ENCODE measurements around the gene ZNF318.

The ZNF318 gene

DNA sequence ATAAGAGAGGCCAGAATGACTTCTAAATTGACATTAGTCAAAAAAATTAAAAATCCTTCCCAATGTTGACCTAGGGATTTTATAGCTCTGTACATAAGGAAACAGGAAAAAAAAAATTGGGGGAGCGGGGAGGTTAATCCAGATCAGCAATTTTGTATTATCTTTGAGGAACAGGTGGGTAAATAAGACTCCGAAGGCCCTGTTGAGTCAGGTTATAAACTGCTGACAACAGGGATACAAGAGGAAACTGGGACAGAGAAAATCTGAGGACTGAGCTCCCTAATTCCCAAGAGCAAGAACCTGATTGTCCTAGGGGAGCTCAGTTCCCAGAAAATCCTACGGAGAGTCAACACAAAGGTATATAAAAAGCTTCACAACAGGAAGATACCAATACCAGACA lies 34.0 kb downstream of the ZNF318 start:
- no peak for DNase-seq
- no peak overlapping the region for H3K27ac ChIP-seq
- no peaks in the 10 kb centered on the region for H3K27me3 ChIP-seq (ENCODE audit: insufficient read depth, low read depth, severe bottlenecking)
- TF ChIP-seq, protein P1, sequence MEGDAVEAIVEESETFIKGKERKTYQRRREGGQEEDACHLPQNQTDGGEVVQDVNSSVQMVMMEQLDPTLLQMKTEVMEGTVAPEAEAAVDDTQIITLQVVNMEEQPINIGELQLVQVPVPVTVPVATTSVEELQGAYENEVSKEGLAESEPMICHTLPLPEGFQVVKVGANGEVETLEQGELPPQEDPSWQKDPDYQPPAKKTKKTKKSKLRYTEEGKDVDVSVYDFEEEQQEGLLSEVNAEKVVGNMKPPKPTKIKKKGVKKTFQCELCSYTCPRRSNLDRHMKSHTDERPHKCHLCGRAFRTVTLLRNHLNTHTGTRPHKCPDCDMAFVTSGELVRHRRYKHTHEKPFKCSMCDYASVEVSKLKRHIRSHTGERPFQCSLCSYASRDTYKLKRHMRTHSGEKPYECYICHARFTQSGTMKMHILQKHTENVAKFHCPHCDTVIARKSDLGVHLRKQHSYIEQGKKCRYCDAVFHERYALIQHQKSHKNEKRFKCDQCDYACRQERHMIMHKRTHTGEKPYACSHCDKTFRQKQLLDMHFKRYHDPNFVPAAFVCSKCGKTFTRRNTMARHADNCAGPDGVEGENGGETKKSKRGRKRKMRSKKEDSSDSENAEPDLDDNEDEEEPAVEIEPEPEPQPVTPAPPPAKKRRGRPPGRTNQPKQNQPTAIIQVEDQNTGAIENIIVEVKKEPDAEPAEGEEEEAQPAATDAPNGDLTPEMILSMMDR (IDR thresholded peaks at IDR 0.05; ENCODE audit: low read depth, low read length) = no peak
- H3K36me3 ChIP-seq = peaks cover 41% of the 10 kb centered on the region
- H3K4me3 ChIP-seq (ENCODE audit: low read depth, low read length) = no peak overlapping the region
- no peaks in the 10 kb centered on the region for H3K9me3 ChIP-seq (ENCODE audit: severe bottlenecking)

DNA sequence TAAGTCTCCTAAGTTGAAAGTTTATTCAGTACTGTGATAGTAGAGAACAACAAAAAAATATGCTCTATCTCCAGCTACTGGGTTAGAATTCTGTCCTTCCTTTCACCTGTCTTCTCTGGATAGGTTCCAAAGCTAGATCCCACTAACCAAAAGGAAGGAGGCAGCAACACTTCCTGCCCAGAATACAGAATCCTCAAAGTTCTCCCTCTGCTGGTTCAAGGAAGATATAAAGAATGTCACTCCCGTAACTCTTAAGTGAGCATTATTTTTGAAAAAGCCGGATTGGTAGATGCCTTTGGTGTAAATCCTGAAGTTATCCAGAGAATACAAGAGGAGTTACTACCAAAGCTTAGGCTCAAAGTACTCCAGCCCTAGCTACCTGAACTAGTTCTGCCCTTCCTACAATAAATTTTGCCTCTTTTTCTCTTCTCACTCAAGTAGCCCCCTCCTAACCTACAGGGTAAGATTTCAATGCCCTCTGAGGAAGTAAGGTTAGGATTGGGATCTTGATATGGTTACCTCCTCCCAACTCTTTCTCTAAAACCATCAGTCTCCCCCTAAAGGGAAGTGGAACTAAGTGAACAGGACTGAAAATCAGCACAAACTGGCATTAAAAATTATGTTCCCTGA lies 34.9 kb downstream of the ZNF318 start:
- no peaks in the 10 kb centered on the region for H3K9me3 ChIP-seq (ENCODE audit: severe bottlenecking)
- H3K27me3 ChIP-seq (ENCODE audit: insufficient read depth, low read depth, severe bottlenecking) = no peaks in the 10 kb centered on the region
- peak; percentile 25 for DNase-seq
- TF ChIP-seq, protein P1 (IDR thresholded peaks at IDR 0.05; ENCODE audit: low read depth, low read length) = peak; percentile 70
- no peak overlapping the region for H3K27ac ChIP-seq
- H3K36me3 ChIP-seq = peaks cover 32% of the 10 kb centered on the region
- H3K4me3 ChIP-seq (ENCODE audit: low read depth, low read length) = no peak overlapping the region

DNA sequence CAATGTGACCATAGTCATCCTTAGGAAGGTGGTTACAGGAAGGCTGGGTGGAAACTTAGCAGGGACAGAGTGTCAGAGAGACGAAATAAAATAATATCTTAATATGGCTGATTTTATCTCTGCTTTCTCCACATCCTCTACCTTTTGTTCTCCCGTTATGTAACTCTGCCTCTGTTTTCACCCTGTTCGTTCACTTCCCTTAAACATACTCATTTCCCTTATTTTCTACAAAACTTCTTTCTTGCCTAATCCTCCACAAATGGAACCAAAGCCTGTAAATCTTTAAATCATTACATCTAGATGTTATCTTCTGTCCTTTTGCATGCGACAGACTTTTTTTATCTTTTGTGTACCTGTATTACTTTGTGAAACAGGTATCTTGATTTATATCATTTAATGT lies 37.6 kb downstream of the ZNF318 start:
- H3K27me3 ChIP-seq (ENCODE audit: insufficient read depth, low read depth, severe bottlenecking) = no peaks in the 10 kb centered on the region
- H3K27ac ChIP-seq = no peak overlapping the region
- TF ChIP-seq, protein P1 (IDR thresholded peaks at IDR 0.05; ENCODE audit: low read depth, low read length) = no peak
- no peaks in the 10 kb centered on the region for H3K9me3 ChIP-seq (ENCODE audit: severe bottlenecking)
- no peak overlapping the region for H3K4me3 ChIP-seq (ENCODE audit: low read depth, low read length)
- peaks cover 7% of the 10 kb centered on the region for H3K36me3 ChIP-seq
- DNase-seq = no peak

DNA sequence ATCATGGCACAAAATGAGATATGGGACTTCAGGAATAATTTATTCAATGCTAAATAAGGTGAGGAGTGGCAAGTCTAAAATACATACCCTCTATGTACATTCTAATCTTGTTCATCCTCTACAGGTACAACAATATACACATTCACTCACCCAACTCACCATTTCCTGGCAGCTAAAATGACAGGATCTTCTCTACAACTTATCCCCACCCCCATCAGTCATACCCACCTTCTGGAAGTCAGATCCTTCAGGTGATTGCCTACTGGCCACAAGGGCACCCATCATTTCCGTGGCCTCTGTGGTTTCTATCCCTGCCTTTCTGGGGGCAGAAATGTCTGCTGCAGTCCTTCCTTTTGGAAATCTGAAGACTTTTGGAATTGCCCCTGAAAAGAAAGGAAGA lies 38.0 kb downstream of the ZNF318 start:
- H3K27me3 ChIP-seq (ENCODE audit: insufficient read depth, low read depth, severe bottlenecking) = no peaks in the 10 kb centered on the region
- H3K27ac ChIP-seq = no peak overlapping the region
- DNase-seq = no peak
- no peaks in the 10 kb centered on the region for H3K9me3 ChIP-seq (ENCODE audit: severe bottlenecking)
- TF ChIP-seq, protein P1 (IDR thresholded peaks at IDR 0.05; ENCODE audit: low read depth, low read length) = no peak
- H3K4me3 ChIP-seq (ENCODE audit: low read depth, low read length) = no peak overlapping the region
- peaks cover 5% of the 10 kb centered on the region for H3K36me3 ChIP-seq

DNA sequence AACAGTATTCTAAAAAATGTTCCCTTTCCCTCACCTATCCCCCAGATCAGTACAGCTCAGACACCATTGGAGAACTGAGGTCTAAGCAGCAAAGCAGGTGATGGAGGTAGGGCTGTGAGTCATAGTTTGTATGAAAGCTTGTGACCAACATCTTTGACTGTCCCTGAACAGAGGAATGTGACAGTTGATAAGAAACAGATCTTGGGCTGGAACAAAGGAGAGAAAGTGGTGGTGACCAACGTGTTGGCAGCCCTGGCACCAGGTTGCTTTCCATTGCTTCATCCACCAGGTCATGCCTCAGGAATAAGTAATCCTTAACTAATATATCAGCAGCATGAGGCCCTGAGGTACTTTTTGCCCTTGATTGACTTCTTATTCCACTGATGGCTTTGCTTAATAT lies 40.9 kb downstream of the ZNF318 start:
- Histone ChIP-seq H3K4me3 (ENCODE audit: low read depth, low read length) (no peak overlapping the region), H3K36me3 (no peaks in the 10 kb centered on the region), H3K9me3 (ENCODE audit: severe bottlenecking) (no peaks in the 10 kb centered on the region), H3K27me3 (ENCODE audit: insufficient read depth, low read depth, severe bottlenecking) (no peaks in the 10 kb centered on the region), H3K27ac (no peak overlapping the region)
- DNase-seq = no peak
- TF ChIP-seq, protein P1 (IDR thresholded peaks at IDR 0.05; ENCODE audit: low read depth, low read length) = no peak

DNA sequence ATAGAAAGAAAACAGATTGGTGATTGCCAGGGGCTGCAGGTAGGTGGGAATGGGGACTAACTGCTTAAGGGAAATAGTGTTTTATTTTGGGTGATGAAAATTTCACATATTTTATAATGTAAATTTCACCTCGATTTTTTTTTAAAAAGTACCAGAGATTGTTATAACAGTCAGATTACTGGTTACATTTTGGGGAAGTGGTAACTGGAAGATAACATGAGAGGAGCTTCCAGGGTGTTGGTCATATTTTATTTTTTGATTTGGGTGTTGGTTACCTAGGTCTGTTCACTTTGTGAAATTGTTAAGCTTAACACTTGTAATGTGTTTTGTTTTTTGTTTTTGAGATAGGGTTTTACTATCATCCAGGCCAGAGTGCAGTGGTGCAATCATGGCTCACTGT lies 43.6 kb downstream of the ZNF318 start:
- no peaks in the 10 kb centered on the region for H3K27me3 ChIP-seq (ENCODE audit: insufficient read depth, low read depth, severe bottlenecking)
- H3K4me3 ChIP-seq (ENCODE audit: low read depth, low read length) = no peak overlapping the region
- no peak for DNase-seq
- no peaks in the 10 kb centered on the region for H3K36me3 ChIP-seq
- TF ChIP-seq, protein P1 (IDR thresholded peaks at IDR 0.05; ENCODE audit: low read depth, low read length) = no peak
- H3K9me3 ChIP-seq (ENCODE audit: severe bottlenecking) = no peaks in the 10 kb centered on the region
- no peak overlapping the region for H3K27ac ChIP-seq
